HG03139 (cell line): Measurements from ENCODE around the gene KIF3B.
"Not testable (repeated sequence)": the region's sequence is repeated elsewhere in the genome, so short reads cannot be mapped to it uniquely, and the experiment has no call there.

Experiments used
- ATAC-seq: cut with Tn5 transposase; IDR thresholded peaks from one replicate; pipeline ENCODE4 v1.9.1; 2021; ENCODE audit not compliant: unreplicated experiment

KIF3B gene

GRCh38 chr20:32355417-32355841, 78.0 kb downstream of the KIF3B start:
- no peak for ATAC-seq

GRCh38 chr20:32355907-32356621, 78.6 kb downstream of the KIF3B start:
- not testable (repeated sequence) for ATAC-seq

GRCh38 chr20:32356622-32357374, 79.3 kb downstream of the KIF3B start:
- ATAC-seq, result no peak

GRCh38 chr20:32357375-32357868, 80.0 kb downstream of the KIF3B start:
- ATAC-seq, result no peak

GRCh38 chr20:32357869-32358631, 80.6 kb downstream of the KIF3B start, which contains the start of gene ASXL1:
ASXL1 (plus strand) TSS chr20:32358331; CDS start chr20:32358776, 445 bp downstream.
- peak; percentile 72 for ATAC-seq

- no peak for ATAC-seq
Observed at GRCh38 chr20:32358632-32358882, 81.1 kb downstream of the KIF3B start.

GRCh38 chr20:32358883-32359632, 81.6 kb downstream of the KIF3B start:
- ATAC-seq, result no peak

GRCh38 chr20:32359633-32360332, 82.3 kb downstream of the KIF3B start:
- no peak for ATAC-seq

- no peak for ATAC-seq
Observed at GRCh38 chr20:32360333-32360634, 82.8 kb downstream of the KIF3B start.

- no peak for ATAC-seq
Observed at GRCh38 chr20:32362901-32363364, 85.5 kb downstream of the KIF3B start.

GRCh38 chr20:32363492-32363891, 86.0 kb downstream of the KIF3B start:
- no peak for ATAC-seq

GRCh38 chr20:32364554-32365208, 87.2 kb downstream of the KIF3B start:
- ATAC-seq, result no peak

GRCh38 chr20:32365564-32365963, 88.1 kb downstream of the KIF3B start:
- no peak for ATAC-seq

GRCh38 chr20:32366380-32366779, 88.9 kb downstream of the KIF3B start:
- ATAC-seq, result no peak

- no peak for ATAC-seq
Observed at GRCh38 chr20:32368323-32368722, 90.9 kb downstream of the KIF3B start.

GRCh38 chr20:32368925-32369324, 91.5 kb downstream of the KIF3B start:
- ATAC-seq, result no peak

- no peak for ATAC-seq
Observed at GRCh38 chr20:32370897-32371296, 93.4 kb downstream of the KIF3B start.

- no peak for ATAC-seq
Observed at GRCh38 chr20:32378461-32378860, 101.0 kb downstream of the KIF3B start.

- ATAC-seq, result not testable (repeated sequence)
Observed at GRCh38 chr20:32380037-32380436, 102.6 kb downstream of the KIF3B start.

- ATAC-seq, result no peak
Observed at GRCh38 chr20:32380745-32381144, 103.3 kb downstream of the KIF3B start.
